OCI-M2 (cell line): ENCODE data around the gene ZNF614.
"Not testable (repeated sequence)": the region's sequence is repeated elsewhere in the genome, so short reads cannot be mapped to it uniquely, and the experiment has no call there.

ENCODE experiments used
- DNase-seq: peaks from one replicate; lab custom pipeline; 2025; ENCODE audit not compliant: unreplicated experiment; lab: John Stamatoyannopoulos, UW

ZNF614 gene

GRCh38 chr19:52028027-52028779, at the start of gene ZNF614:
ZNF614 (minus strand) TSS chr19:52028379; CDS start chr19:52025745, 2,634 bp downstream.
- DNase-seq = peak; percentile 84

- no peak for DNase-seq
Observed at GRCh38 chr19:52070496-52070895, 42.3 kb upstream of the ZNF614 start.

DNA sequence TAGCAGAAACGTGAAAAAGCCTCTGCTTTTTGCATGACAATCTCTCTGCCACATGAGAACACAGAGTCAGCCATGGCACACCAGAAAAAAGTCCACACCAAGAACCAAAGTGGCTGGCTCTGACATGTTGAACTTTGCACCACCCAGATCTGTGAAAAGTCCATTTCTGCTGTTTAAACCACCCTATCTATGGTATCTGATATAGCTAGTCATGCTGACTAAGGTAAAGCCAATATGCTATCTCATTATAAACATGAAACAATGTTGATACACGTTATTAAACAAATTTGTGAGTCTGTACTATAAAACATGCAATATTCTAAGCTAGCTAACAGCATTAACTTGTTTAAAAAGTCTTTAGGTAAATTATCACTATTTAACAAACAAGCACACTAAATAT, 41.5 kb upstream of the ZNF614 start:
- DNase-seq = no peak

GRCh38 chr19:52066258-52066863, 38.2 kb upstream of the ZNF614 start:
- DNase-seq = no peak

DNA sequence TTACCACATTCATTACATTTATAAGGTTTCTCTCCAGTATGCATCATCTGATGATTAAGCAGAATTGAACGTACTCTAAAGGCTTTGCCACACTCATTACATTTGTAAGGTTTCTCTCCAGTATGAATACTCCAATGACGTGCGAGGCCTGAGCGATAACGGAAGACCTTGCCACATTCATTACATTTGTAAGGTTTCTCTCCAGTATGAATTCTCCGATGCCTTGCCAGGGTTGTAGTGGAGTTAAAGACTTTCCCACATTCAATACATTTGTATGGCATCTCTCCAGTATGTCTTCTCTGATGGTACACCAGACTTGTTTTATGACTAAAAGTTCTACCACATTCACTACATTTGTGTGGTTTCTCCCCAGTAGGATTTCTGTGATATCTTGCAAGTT, 37.2 kb upstream of the ZNF614 start:
- DNase-seq = no peak

DNA sequence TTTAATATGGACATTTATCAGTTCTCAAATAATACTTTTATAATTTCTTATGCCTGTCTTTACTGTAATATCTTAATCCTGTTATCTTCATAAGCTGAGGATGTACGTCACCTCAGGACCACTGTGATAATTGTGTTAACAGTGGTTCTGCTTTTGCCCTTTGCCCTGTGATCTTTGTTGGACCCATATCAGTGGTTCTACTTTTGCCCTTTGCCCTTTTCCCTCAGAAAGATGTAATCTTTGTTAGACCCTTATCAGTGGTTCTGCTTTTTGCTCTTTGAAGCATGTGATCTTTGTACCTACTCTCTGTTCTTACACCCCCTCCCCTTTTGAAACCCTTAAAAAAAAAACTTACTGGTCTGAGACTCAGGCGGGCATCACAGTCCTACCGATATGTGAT, 28.3 kb upstream of the ZNF614 start:
- not testable (repeated sequence) for DNase-seq

DNA sequence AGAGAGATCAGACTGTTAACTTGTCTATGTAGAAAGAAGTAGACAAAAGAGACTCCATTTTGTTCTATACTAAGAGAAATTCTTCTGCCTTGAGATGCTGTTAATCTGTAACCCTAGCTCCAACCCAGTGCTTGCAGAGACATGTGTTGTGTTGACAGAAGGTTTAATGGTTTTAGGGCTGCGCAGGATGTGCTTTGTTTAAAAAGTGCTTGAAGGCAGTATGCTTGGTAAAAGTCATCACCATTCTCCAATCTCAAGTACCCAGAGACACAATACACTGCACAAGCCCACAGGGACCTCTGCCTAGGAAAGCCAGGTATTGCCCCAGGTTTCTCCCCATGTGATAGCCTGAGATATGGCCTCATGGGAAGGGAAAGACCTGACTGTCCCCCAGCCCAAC, 23.6 kb upstream of the ZNF614 start:
- not testable (repeated sequence) for DNase-seq

DNA sequence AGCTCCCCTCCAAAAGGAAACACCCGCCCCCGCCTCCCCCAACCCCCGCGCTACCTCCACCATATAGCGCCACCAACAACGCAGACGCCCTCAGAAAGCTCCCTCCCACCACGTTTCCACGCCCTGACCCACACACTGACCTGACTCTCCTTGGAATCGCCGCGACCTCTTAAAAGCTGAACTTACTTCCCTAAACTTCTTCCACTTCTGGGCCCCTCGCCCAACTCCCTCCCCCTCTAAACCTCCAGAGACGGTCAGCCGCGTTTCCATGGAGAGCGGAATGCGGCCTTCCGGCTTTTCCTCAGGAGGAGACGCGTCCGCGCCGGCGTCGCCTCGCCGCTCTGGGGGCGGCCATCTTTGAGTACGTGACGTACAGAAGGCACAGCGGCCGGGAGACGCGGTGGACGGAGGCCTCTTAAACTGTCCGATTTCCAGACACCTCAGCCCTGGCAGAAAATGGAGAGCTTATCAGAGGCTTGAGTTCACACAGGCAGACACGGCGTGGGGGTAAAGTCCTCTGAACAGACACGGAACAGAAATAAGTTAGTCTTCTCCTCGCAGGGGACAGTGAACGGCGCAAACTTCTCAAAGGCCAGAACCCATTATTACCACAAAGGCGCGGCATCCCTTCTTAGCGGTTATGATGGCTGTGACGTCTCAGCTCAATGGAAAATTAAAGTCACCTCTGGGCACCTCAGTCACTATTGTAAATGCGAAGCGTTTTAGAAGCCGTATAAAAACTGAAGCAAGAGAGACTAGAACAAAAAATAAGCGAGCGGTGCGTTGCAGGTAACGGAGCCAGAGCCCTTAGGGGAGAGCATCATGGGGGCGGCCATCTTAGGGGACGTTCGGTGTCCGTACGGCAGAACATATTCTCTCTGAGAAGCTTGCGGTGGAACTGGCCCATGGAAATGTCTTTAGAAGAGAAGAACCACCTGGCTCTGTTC, 20.6 kb upstream of the ZNF614 start, which contains the start of gene ZNF432:
ZNF432 (minus strand) TSS at position 284 of the 947 bp plus-strand sequence. CDS start 1,970 bp downstream, outside the sequence.
- DNase-seq = peak; percentile 69

DNA sequence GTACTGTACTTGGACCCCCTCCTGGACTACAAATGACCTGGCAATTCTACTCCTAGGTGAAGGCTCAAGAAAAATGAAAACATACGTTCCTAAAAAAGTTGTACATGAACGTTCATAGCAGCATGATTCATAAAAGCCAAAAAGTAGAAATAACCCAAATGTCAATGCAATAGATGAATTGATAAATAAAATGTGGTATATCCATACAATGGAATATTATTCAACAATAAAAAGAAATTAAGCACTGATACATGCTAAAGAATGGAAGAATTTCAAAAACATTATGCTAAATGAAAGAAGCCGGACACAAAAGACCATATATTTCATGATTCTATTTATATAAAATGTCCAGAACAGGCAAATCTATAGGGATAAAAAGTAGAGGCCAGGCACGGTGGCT, 11.0 kb upstream of the ZNF614 start:
- DNase-seq = no peak

DNA sequence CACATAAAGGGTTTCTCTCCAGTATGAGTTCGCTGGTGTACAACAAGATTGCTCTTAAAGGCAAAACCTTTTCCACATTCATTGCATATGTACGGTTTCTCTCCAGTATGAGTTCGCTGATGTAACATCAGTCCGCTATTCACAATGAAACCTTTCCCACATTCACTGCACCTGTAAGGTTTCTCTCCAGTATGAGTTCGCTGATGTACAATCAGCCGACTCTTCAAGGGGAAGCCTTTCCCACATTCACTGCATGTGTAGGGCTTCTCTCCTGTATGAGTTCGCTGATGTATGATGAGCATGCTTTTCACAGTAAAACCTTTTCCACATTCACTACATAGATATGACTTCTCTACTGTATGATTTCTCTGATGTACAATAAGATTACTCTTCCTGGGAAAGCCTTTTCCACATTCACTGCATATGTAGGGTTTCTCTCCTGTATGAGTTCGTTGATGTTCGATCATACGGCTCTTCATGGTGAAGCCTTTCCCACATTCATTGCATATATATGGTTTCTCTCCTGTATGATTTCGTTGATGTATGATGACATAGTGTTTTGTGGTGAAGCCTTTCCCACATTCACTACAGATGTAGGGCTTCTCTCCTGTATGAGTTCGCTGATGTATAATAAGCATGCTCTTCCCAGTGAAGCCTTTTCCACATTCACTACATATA, 6.0 kb upstream of the ZNF614 start:
- DNase-seq = no peak

DNA sequence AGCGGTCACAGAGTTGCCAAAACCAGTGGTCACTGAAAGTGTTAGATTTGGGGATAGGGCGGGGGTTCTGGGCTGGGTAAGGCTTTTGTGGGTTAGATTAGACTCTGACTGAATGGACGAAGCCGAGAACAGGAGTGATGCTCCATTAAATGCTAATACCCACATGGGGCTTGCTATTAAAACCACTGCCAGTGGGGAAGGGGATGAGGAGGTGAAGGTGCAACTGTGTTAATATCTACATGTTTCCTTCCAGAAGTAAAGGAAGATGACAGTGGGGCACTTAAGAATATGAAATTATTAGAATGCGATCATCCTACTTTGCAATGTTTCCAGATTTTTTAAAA, 573 bp upstream of the ZNF614 start:
- no peak for DNase-seq

- DNase-seq = not testable (repeated sequence)
Observed at GRCh38 chr19:52026255-52026990, 1.8 kb downstream of the ZNF614 start.

DNA sequence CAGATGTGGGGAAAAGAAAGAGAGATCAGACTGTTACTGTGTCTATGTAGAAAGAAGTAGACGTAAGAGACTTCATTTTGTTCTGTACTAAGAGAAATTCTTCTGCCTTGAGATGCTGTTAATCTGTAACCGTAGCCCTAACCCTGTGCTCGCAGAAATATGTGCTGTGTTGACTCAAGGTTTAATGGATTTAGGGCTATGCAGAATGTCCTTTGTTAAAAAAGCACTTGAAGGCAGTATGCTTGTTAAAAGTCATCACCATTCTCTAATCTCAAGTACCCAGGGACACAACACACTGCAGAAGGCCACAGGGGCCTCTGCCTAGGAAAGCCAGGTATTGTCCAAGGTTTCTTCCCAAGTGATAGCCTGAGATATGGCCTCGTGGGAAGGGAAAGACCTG, 3.7 kb downstream of the ZNF614 start:
- not testable (repeated sequence) for DNase-seq

GRCh38 chr19:52022193-52022592, 6.0 kb downstream of the ZNF614 start:
- no peak for DNase-seq

- no peak for DNase-seq
Observed at GRCh38 chr19:52020506-52020905, 7.7 kb downstream of the ZNF614 start.

DNA sequence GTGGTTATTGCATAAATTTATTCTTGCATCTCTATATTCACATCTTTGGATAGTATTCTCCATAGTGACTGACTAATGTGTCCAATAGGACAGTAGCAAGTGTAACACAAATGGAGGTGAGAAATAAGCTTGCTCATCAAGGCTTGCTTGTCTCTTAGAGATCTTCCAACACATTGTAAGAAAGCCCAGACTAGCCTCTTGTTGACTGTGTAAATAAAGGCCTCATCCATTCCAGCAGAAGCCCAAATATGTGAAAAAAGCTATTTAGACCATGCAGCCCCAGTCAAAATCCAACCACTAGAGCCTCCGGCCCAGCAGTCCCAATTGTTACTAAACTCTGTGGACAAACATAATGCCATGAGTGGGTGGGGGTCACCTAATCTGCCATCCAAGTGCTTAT, 17.5 kb downstream of the ZNF614 start:
- DNase-seq = no peak

- peak; percentile 86 for DNase-seq
Observed at GRCh38 chr19:52007806-52008557, 20.2 kb downstream of the ZNF614 start, which contains the start of gene ZNF615. ZNF615 (minus strand) TSS chr19:52008211; CDS start chr19:52003711, 4,500 bp downstream.

DNA sequence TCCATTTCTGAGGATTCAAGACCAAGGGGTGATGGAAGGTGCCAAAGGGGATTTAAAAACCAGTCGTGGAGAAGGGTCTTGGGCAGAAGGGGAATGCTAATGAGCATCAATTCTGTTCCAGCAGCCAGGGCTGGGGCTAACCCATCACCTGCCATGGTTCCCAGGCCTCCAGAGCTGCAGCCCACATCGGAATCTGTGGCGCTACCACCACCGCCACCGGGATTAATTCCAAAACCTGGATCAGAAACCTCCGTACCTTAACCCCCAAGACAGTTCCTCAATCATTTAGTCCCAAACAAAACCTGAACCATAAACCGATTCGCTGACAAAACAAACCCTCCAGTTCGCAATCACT, 20.8 kb downstream of the ZNF614 start:
- DNase-seq = no peak

DNA sequence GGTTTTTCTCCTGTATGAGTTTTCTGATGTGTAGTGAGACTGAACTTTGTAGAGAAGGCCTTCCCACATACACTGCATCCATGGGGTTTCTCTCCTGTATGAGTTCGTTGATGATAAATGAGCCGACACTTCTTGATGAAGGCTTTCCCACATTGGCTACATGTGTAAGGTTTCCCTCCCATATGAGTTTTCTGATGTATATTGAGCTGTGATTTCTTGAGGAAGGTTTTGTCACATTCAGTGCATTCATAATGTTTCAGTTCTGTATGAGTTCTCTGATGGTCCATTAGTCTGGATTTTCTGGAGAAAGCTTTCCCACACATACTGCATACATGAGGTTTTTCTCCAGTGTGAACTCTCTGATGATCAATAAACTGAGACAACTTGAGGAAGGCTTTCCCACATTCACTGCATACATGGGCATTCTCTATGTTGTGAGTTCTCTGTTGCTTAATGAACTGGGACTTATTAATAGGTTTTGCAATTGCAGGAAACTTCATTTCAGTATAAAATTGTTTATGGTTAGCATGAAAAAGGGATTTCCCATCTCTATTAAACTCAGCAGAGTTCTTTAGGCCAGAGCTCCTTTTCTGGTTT, 34.0 kb downstream of the ZNF614 start:
- DNase-seq = no peak
